Adipose tissue (tissue), 3 donors: Measurements from ENCODE around the gene ATP6V0C. TPM values are rescaled to one million over a fixed set of nuclear protein-coding genes. Genes with fewer than 3 reads are reported as not detected.

ENCODE experiments used
- H3K27ac ChIP-seq: one replicate; pipeline ENCODE4 v1.5.1; 2013; ENCODE audit warnings: low read depth, low read length
- WGBS, 3 donors: extraction: QIAGEN DNeasy Blood & Tissue Kit; methylation state at CpG; one replicate each; pipeline ENCODE4 v1.1.7; 2013; 5-methylcytosine and 5-hydroxymethylcytosine counted together
- polyA plus RNA-seq, 3 donors: library from polyadenylated mRNA; stranded (reverse); fragments of 200-250 nt; gene quantifications; one replicate each; pipeline ENCODE4 v1.2.3, GENCODE V29; 2013
- donor health status: healthy with polysubstance abuse.
- donor health status: Bipolar disorder and iron deficiency.
- donor health status: healthy.

Gene ATP6V0C
- polyA plus RNA-seq, 3 donors, result 74.2 to 236 (median 89.1) TPM

DNA sequence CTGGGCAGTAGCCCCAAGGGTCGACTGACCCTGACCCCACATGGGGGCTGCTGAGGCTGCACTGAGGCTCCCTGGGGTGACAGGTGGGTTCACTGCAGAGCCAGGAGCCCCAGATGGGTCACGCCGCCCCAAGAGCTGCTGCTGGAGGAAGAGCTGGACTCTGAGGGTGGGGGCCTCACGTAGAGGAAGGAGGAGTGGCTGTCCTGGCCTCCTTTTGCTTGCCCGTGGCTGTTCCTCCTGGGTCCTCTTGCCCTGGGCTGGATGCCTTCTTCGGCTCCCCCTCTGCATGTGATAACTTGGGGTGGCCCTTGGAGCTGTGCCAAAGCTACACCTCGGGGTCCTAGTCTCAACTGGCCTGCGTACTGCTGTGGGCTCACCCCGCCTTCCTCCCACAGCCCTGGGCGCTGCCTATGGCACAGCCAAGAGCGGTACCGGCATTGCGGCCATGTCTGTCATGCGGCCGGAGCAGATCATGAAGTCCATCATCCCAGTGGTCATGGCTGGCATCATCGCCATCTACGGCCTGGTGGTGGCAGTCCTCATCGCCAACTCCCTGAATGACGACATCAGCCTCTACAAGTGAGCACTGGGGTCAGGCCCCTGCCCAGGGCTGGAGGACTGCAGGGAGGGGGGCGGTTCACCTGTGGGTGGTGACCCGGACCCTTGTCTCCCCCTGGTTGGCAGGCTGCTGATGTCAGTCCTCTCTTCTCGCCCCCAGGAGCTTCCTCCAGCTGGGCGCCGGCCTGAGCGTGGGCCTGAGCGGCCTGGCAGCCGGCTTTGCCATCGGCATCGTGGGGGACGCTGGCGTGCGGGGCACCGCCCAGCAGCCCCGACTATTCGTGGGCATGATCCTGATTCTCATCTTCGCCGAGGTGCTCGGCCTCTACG is 5.3 kb downstream of the ATP6V0C start:
- 81 to 84% (median 82%) methylated on average over 38 to 39 of the region's 39 CpGs for WGBS, 3 donors
- H3K27ac ChIP-seq, result peak overlapping the region; percentile 21

DNA sequence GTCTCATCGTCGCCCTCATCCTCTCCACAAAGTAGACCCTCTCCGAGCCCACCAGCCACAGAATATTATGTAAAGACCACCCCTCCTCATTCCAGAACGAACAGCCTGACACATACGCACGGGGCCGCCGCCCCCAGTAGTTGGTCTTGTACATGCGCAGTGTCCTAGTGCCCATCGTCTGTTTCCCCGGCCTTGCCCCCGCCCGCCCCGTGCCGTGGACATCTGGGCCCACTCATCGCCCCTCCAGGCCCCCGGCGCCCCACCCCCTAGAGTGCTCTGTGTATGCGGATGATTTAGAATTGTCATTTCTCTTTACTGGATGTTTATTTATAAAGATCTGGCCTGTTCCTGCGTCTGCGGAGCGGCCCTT is 5.9 kb downstream of the ATP6V0C start:
- H3K27ac ChIP-seq, result peak overlapping the region; percentile 21
- 39 to 55% (median 45%) methylated on average over 22 of the region's 22 CpGs for WGBS, 3 donors

DNA sequence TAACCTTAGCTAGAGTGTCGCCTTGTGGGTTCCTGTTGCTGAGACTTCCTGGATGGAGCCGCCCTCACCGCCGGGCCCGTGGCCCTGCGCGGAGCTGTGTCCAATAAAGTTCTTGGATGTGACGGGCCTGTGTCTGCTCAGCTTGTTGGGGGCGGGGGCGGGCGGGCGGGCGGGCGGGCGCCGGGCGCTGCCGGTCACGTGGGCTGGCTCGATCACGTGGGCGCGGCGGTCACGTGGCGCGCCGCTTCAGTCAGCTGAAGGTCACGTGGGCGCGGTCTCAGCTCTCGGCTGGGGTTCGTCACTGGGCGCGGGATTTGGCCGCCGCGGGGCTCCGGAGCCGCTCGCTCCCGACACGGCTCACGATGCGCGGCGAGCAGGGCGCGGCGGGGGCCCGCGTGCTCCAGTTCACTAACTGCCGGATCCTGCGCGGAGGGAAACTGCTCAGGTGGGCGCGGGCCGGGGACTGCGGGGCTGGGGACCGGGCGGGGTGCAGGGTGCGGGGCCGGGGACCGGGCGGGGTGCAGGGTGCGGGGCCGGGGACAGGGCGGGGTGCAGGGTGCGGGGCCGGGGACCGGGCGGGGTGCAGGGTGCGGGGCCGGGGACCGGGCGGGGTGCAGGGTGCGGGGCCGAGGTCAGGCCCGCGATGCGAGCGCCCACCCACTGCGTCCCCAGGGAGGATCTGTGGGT is 6.5 kb downstream of the ATP6V0C start, which contains the start of gene AMDHD2:
Gene AMDHD2, plus strand, starts transcription at position 275 of the 687 bp plus-strand sequence. Its CDS starts 88 bp downstream, at position 363.
- H3K27ac ChIP-seq, result peak within 1 kb of the TSS; percentile 21
- 1% methylated on average over 64 to 83 of the region's 83 CpGs for WGBS, 3 donors

DNA sequence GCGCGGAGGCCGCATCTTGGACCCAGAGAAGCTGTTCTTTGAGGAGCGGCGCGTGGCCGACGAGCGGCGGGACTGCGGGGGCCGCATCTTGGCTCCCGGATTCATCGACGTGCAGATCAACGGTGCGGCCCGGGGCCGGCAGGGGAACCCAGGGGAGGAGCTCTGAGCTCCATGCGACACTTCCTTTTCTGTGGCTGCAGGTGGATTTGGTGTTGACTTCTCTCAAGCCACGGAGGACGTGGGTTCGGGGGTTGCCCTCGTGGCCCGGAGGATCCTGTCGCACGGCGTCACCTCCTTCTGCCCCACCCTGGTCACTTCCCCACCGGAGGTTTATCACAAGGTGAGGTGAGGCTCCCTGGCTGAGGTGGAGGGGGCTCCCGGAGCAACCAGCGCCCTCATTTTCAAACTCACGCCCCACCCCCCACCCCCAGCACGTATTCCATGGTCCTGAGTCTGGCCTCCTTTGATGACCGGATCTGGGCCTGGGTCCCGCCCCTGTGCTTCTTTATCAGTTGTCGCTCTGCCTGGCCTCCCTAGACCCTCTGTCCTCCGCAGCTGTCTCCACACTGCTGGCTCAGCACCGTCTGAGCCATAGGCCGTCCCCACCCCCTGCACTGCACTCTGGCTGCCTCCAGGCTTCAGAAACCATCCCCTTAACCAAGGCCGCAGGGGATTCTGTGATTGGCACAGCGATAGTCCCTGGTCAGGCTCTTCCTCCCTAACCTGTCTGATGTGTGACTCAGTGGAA is 7.2 kb downstream of the ATP6V0C start:
- WGBS, 3 donors, result 19 to 27% (median 20%) methylated on average over 40 to 41 of the region's 41 CpGs
- no peak overlapping the region for H3K27ac ChIP-seq

DNA sequence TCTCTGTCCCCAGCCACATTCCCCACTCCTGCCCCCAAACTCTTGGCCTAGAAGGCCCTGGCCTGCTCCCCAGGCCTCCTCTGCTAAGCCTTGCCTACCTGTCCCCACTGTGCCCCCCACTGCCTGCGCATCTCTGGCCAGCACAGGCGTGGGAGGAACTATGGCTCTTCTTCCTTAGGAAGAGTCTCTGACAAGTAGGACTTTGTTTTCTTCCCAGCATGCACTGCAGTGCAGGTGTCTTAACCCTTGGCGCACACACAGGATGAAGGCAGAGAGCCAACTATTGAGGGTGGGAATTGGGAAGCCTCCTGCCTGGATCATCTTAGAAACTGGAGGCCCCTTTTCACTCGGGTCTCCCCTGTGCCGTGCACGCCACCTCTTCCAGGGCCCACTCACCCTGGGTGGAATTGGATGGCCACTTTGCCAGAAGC is 10.1 kb downstream of the ATP6V0C start:
- H3K27ac ChIP-seq, result no peak overlapping the region
- 85 to 89% (median 87%) methylated on average over 6 of the region's 6 CpGs for WGBS, 3 donors

DNA sequence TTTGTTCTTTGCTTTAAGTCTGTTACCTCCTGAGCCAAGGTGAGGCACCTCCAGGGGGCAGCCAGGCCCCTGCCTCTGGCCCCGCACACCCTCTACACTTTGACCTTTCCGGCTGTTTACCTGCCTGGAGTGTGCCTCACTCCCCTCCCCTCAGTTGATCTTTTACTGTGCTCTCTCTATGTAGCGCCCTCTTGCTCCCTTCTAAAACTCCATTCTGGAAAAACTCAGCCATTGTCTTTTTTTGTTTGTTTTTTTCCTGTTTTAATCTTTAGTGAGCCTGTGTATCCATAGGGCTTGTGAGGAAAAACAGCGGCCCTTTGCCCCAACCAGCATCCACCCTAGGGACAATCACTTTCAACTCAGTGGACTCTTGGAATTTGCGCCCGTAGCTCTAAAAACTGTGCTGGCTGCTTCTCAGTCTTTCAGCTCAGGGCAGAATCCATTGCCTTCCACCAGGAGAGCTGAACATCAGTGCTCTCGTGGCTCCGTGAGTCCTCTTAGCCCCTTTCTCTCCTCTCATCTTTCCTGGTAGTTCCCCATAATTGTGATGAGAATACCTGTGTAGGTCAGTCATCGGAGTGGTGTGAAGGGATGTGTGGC is 10.7 kb downstream of the ATP6V0C start:
- no peak overlapping the region for H3K27ac ChIP-seq
- WGBS, 3 donors, result 88 to 96% (median 92%) methylated on average over 9 of the region's 9 CpGs

DNA sequence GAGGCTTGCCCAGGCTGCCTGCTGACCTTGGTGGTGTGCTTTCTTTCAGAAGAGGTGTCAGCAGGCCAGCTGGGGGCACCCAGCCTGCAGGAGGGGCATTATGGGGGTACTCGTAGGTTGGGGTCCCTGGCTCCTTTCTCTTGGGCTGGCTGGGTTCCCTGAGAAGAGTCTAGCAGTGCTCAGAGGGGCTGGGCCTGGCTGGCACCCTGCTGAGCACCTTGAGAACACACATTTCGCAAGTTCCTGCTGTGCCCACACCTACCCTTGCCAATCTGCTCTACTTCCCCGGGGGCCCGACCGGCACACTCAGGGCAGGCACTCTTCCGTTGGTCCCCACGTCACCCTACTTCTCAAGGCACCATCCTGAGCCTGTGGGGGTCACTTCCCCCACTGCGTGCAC is 12.4 kb downstream of the ATP6V0C start:
- H3K27ac ChIP-seq, result no peak overlapping the region
- 52 to 89% (median 73%) methylated on average over 8 of the region's 8 CpGs for WGBS, 3 donors

DNA sequence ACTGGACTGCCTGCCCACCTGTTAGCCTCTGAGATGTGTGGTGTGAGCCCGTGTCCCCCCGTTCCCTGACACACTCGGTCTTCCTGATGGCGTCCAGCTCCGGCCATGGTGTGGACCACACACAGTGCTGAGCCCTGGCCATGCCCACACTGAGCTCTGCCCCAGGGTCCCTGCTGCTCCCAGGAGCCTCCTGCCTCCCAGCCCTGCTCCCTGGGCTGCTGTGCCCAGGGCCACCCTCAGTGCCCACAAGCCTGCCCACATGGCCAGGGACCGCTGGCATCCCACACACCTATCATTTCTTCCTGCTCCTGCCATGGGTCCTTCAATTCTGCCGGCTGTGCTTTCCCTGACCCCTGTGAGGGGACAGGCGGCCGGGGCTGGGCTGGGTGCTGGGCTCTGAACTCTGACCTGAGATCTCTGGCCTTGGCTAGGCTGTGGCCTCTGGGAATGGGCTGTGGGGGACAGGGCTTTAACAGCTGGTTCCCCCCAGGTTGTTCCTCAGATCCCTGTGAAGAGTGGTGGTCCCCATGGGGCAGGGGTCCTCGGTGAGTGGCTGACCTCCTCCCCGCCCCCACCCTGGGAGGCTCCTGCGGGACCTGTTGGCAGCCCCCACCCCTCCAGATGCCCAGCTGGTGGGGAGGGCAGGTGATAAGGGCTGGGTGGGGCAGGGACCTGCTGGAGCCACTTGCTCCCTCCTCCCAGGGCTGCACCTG is 13.5 kb downstream of the ATP6V0C start:
- WGBS, 3 donors, result 84 to 89% (median 88%) methylated on average over 10 to 12 of the region's 12 CpGs
- no peak overlapping the region for H3K27ac ChIP-seq

DNA sequence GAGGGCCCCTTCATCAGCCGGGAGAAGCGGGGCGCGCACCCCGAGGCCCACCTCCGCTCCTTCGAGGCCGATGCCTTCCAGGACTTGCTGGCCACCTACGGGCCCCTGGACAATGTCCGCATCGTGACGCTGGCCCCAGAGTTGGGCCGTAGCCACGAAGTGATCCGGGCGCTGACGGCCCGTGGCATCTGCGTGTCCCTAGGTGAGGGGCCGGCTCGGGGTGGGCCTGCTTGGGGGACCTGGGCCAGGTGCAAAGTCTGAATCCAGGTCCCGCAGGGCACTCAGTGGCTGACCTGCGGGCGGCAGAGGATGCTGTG is 14.0 kb downstream of the ATP6V0C start:
- 96 to 97% (median 96%) methylated on average over 20 to 24 of the region's 24 CpGs for WGBS, 3 donors
- no peak overlapping the region for H3K27ac ChIP-seq

DNA sequence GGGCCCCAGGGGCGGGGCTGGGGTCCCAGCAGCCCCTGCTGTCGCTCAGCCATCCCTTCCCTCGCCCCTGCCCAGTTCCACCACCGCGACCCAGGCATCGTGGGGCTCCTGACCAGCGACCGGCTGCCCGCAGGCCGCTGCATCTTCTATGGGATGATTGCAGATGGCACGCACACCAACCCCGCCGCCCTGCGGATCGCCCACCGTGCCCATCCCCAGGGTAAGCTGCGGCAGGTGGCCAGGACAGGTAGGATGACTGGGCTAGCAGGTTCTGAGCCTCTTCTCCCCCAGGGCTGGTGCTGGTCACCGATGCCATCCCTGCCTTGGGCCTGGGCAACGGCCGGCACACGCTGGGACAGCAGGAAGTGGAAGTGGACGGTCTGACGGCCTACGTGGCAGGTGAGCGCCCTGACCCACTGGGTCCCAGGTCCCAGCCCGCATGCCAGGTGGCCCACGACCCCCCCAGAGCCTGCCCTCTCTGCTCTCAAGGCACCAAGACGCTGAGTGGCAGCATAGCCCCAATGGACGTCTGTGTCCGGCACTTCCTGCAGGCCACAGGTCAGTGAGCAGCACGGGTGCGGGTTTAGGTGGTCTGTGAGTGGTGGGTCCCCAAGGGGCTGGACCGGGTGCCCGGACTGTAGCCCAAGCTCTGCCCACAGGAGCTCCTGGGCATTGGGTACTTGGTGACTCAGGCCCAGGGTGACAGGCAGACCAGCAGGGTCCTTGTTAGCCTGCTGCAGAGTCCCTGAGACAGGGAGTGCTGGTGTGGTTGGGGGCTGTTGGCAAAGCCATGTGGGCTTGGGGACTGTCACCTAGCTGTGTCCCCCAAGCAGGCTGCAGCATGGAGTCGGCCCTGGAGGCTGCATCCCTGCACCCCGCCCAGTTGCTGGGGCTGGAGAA is 14.7 kb downstream of the ATP6V0C start:
- WGBS, 3 donors, result 91 to 94% (median 93%) methylated on average over 35 to 36 of the region's 36 CpGs
- H3K27ac ChIP-seq, result no peak overlapping the region

DNA sequence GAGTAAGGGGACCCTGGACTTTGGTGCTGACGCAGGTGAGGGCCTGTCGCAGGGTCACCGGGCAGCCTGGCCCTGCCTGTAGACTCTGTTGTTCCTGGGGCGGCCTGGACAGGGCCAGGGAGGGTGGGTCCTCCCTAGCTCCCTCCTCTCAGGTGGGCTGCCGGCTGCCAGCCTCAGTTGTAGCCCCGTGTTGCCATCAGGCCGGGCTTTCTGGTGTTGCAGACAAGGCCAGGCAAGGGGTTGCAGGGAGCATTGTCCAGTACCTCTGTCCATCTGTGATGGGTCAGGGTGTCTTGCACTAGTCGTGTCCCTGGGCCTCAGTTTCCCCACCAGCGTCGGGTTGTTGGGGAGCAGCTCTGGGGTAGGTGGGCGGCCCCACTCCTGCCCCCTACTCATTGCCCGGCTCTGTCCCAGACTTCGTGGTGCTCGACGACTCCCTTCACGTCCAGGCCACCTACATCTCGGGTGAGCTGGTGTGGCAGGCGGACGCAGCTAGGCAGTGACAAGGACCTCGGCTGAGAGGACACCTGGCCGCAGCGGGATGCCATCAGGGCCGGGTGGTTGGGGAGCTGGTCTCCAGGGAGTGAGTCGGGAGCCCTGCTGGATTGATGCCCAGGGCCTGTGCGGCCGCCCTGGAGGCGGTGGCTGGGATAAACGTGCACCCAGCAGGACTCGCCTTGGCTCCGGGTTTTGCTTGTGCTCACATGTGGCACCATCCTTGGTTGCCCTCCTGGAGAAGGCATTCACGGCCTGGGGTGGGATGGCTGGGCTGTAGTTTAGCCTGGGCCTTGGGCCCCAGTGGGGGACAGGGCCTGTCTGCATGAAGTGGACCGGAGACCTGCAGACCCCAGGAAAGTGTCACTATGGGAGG is 15.5 kb downstream of the ATP6V0C start:
- no peak overlapping the region for H3K27ac ChIP-seq
- 86 to 91% (median 90%) methylated on average over 30 to 32 of the region's 32 CpGs for WGBS, 3 donors

DNA sequence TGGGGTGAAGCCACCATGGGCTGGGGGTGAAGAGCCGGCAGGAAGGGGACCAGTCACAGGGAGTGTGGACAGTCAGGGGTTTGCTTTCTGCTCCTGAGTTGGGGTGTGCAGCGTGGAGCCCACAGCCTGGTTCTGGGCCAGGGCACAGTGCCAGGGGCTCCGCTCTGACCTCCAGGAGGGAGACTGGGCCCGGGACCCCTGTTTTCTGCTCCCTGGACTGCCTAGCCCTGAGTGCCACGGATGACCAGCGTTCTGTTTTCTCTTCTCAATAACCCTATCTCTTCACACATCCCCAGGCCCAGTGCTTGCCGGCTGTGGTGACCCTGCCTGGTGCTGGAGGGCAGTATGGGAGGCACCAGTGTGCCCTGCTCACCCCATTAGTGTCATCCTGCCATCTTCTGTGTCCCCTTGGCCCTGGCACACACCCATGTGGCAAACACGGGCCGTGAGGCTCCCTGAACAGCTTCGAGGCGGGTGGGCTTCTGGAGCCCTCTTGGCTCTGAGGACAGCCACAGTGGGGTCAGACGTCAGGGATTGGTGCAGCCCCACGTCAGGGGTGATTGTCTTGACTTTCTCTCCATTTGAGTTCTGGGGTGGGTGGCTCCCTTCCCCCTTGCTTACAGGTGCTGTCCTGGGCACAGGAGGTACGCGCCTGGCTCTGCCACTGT is 16.3 kb downstream of the ATP6V0C start:
- no peak overlapping the region for H3K27ac ChIP-seq
- 86 to 91% (median 88%) methylated on average over 15 of the region's 15 CpGs for WGBS, 3 donors

DNA sequence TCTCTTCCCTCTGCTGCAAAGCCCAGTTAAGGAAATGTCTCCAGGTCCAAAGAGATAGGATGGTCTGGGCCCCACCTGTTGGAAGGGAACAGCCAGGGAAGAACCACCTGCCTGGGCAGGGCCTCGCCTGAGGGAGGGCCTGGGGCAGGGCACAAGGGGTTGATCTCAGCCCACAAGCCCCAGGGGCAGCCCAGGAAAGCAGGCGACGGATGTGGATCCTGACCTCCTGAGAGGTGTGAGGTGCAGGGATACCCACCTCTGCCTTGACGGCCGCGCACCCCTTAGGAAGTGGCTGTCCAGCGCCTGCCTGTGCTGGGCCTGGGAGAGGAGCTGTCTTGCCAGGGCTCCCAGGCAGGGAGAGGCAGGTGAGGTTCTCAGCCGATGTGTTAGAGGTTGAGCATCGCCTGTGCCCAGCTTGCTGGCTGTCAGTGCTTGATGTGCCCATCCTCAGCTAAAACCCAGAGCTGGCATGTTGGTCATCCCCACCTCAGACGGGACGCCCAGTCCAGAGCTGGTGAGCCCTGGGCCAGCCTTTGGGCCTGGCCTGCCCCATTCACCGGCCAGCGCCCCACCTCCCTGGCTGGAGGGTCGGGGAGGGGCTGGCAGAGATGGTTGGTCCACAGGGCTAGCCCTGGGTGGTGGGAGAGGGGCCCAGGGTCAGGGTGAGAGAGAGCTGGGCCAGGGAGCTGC is 17.0 kb downstream of the ATP6V0C start:
- 82 to 90% (median 88%) methylated on average over 14 of the region's 14 CpGs for WGBS, 3 donors
- no peak overlapping the region for H3K27ac ChIP-seq

DNA sequence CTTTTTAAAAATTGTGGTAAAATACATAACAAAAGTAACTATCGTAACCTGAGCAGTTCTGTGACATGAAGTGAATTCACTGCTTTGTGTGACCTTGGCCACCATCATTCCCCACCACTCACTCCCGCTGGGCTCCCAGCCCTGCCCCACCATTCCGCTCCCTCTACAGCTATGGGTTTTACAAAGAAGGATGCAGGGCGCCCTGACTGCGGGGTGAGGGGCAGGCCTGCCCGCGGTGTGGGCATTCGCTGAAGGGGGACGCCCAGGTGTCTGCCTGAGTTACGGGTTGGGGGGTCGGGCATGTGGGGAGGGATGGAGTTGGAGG is 17.6 kb downstream of the ATP6V0C start, which contains the start of gene CEMP1:
Gene CEMP1, minus strand, starts transcription at position 38 of the 325 bp plus-strand sequence. CDS start 335 bp downstream, outside the sequence.
- H3K27ac ChIP-seq, result peak within 1 kb of the TSS; percentile 93

More for the DNA sequence above, 17.6 kb downstream of the ATP6V0C start, which contains the start of gene CEMP1:
- WGBS, 3 donors, result 12 to 14% (median 12%) methylated on average over 11 of the region's 11 CpGs
